CD4-positive, alpha-beta T cell (primary cell): Measurements from ENCODE around the gene TMEM219. TPM values are rescaled to one million over a fixed set of nuclear protein-coding genes. Genes with fewer than 3 reads are reported as not detected.

Source experiments
- ATAC-seq: fragments of 200-7000 bp; cut with Tn5 transposase; one replicate; pipeline ENCODE4 v1.10.0; 2022; ENCODE audit warnings: mild to moderate bottlenecking; ENCODE audit not compliant: poor library complexity
- CTCF ChIA-PET: fragments of 350-600 bp; sonication (Branson Sonifier 250); formaldehyde crosslinking; loops from one replicate; lab custom pipeline; 2021; ENCODE audit warnings: antibody characterized with exemption, inconsistent platforms; lab: Charles Lee
- POLR2A ChIA-PET: fragments of 350-600 bp; sonication (Branson Sonifier 250); formaldehyde crosslinking; loops from one replicate; lab custom pipeline; 2021; ENCODE audit warnings: antibody characterized with exemption, inconsistent platforms; lab: Charles Lee
- DNase-seq, 14 experiments: peaks; one replicate each; pipeline ENCODE4 v3.0.0-alpha.2; 2013 to 2020; ENCODE audit warnings: mixed read lengths in 2 of 14
- H3K27ac ChIP-seq, 2 donors: one replicate each; pipeline versions ENCODE4 v1.5.1 to v1.7.0; 2013; ENCODE audit warnings: low read length in 2 of 2, low read depth in 1 of 2, mild to moderate bottlenecking in 1 of 2
- H3K27me3 ChIP-seq, 2 experiments: 1 replicate in 1 of 2; 2 replicates in 1 of 2; pipeline versions ENCODE4 v1.6.1 to v1.7.0; 2013; ENCODE audit warnings: low read length in 2 of 2, control low read depth in 1 of 2, mild to moderate bottlenecking in 1 of 2, moderate library complexity in 1 of 2; ENCODE audit not compliant: insufficient read depth in 2 of 2, control insufficient read depth in 1 of 2
- H3K36me3 ChIP-seq: one replicate; pipeline ENCODE4 v1.6.1; 2013; ENCODE audit warnings: low read length, control low read depth; ENCODE audit not compliant: insufficient read depth
- H3K4me1 ChIP-seq: one replicate; pipeline ENCODE4 v1.6.1; 2013; ENCODE audit warnings: low read length, control low read depth; ENCODE audit not compliant: insufficient read depth
- H3K4me3 ChIP-seq: one replicate; pipeline ENCODE4 v1.5.1; 2013; ENCODE audit warnings: mild to moderate bottlenecking, low read length, moderate library complexity
- H3K9me3 ChIP-seq, 2 experiments: 1 replicate in 1 of 2; 2 replicates in 1 of 2; pipeline versions ENCODE4 v1.6.1 to v1.7.0; 2013; ENCODE audit warnings: low read length in 2 of 2, mild to moderate bottlenecking in 2 of 2, control low read depth in 1 of 2, moderate library complexity in 1 of 2; ENCODE audit not compliant: control insufficient read depth in 1 of 2, insufficient read depth in 1 of 2
- H3K27ac Mint-ChIP-seq: one replicate; pipeline ENCODE4 v1.8.0; 2020; ENCODE audit warnings: mixed read lengths
- H3K27me3 Mint-ChIP-seq: one replicate; pipeline ENCODE4 v1.8.0; 2021; ENCODE audit warnings: mixed read lengths
- H3K36me3 Mint-ChIP-seq: one replicate; pipeline ENCODE4 v1.8.0; 2021; ENCODE audit warnings: low read depth, mixed read lengths
- H3K4me1 Mint-ChIP-seq: one replicate; pipeline ENCODE4 v1.8.0; 2021; ENCODE audit warnings: low read depth, mixed read lengths
- H3K4me3 Mint-ChIP-seq: one replicate; pipeline ENCODE4 v1.8.0; 2020; ENCODE audit warnings: mild to moderate bottlenecking, mixed read lengths
- H3K9me3 Mint-ChIP-seq: one replicate; pipeline ENCODE4 v1.8.0; 2020; ENCODE audit warnings: mixed read lengths
- intact Hi-C, 2 experiments: fragments of 100-400 bp; cut with DNase I in 1 of 2; cut with micrococcal nuclease in 1 of 2; formaldehyde crosslinking; loops; one replicate each; pipeline versions ENCODE4 v1.15.1 to v1.9.0; 2023 to 2025; cut with DNase I, micrococcal nuclease
- total RNA-seq, 174 experiments: library from RNA in 2 of 174; stranded (reverse) in 2 of 174; gene quantifications; one replicate each; pipeline ENCODE4 v1.2.3 and lab custom pipeline; 2021 to 2026
- TF ChIP-seq, protein P1 (sequence below): fragments of 200-600 bp; IDR thresholded peaks from one replicate; pipeline ENCODE4 v1.8.0; 2022; ENCODE audit warnings: antibody characterized with exemption, mild to moderate bottlenecking

Gene TMEM219
- total RNA-seq, 2 experiments from 2014 or later, result 56.9 to 63.3 TPM

DNA sequence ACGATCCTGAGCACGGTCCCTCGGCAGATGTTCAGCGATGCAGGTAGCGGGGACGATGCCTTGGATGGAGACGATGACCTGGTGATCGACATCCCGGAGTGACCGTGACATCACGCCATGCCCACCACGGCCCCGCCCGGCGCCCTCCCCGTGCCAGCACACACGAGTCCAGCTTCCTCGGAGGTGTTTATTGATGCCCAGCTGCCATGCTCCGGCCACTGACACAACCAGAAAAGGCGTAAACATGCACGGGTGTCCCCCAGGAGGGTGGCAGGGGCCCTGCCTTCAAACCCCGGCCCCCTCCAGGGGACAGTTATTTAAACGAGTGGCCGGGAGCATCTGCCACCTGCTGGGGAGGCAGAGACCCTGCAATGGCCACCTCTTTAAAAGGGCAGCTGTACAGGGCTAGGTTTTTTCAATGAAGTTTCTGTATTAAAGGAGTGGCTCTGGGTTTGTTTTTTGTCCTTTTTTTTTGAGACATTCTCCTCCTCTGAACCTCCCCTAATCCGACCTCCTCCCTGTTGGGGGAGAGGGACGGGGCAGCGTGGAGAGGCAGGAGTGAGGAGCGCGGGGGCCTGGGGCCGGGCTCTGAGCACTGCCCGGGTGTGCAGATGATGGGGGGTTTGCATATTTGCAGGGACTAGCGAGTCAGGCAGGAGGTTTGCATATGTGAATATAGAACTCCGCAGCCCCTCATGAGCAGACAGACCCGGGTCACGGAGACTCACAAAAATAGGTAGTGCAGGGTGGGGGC is 43.6 kb downstream of the TMEM219 start:
- CTCF ChIA-PET, result interaction anchor here (0.6 to 1.2 kb wide), 9 partner anchors 9 to 349 kb away, joined by 3 to 7 read pairs (median 3); partner anchors contain the start of genes INO80E and KIF22
- no peak overlapping the region for H3K27ac ChIP-seq
- peaks cover 0 to 9% of the 10 kb centered on the region in 2 experiments for H3K9me3 ChIP-seq
- no peak overlapping the region for H3K27ac Mint-ChIP-seq
- no peak overlapping the region for H3K4me3 ChIP-seq
- peak; percentile 89 for ATAC-seq
- peaks cover 23% of the 10 kb centered on the region for H3K36me3 Mint-ChIP-seq
- peaks cover 13% of the 10 kb centered on the region for H3K27me3 Mint-ChIP-seq
- H3K4me1 ChIP-seq, result peaks cover 18% of the 10 kb centered on the region
- H3K4me1 Mint-ChIP-seq, result peaks cover 15% of the 10 kb centered on the region
- TF ChIP-seq, protein P1, sequence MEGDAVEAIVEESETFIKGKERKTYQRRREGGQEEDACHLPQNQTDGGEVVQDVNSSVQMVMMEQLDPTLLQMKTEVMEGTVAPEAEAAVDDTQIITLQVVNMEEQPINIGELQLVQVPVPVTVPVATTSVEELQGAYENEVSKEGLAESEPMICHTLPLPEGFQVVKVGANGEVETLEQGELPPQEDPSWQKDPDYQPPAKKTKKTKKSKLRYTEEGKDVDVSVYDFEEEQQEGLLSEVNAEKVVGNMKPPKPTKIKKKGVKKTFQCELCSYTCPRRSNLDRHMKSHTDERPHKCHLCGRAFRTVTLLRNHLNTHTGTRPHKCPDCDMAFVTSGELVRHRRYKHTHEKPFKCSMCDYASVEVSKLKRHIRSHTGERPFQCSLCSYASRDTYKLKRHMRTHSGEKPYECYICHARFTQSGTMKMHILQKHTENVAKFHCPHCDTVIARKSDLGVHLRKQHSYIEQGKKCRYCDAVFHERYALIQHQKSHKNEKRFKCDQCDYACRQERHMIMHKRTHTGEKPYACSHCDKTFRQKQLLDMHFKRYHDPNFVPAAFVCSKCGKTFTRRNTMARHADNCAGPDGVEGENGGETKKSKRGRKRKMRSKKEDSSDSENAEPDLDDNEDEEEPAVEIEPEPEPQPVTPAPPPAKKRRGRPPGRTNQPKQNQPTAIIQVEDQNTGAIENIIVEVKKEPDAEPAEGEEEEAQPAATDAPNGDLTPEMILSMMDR, result peak; percentile 65
- H3K4me3 Mint-ChIP-seq, result no peak overlapping the region
- peaks cover 26% of the 10 kb centered on the region for H3K36me3 ChIP-seq
- H3K9me3 Mint-ChIP-seq, result no peaks in the 10 kb centered on the region
- POLR2A ChIA-PET, result interaction anchor here (0.6 to 1.6 kb wide), 4 partner anchors 32 to 306 kb away, joined by 3 to 5 read pairs (median 4); partner anchors contain the start of genes KCTD13 and TAOK2
- intact Hi-C loops, result loop anchor here in 1 of 2 experiments (5.0 kb wide), 1 partner anchor 303 kb away; no protein-coding TSS in a partner anchor
- peaks cover 8 to 10% of the 10 kb centered on the region in 2 experiments for H3K27me3 ChIP-seq
- DNase-seq, result peak in 11 of 14 experiments; percentile 27 to 71 (median 36)

GRCh38 chr16:30006095-30006473 is 44.2 kb downstream of the TMEM219 start:
- H3K9me3 Mint-ChIP-seq, result no peaks in the 10 kb centered on the region
- intact Hi-C loops, result loop anchor here in 1 of 2 experiments (5.0 kb wide), 1 partner anchor 304 kb away; no protein-coding TSS in a partner anchor
- no peak for ATAC-seq
- no peak overlapping the region for H3K27ac ChIP-seq
- no peak overlapping the region for H3K4me3 Mint-ChIP-seq
- peaks cover 20% of the 10 kb centered on the region for H3K4me1 ChIP-seq
- H3K27me3 Mint-ChIP-seq, result peaks cover 15% of the 10 kb centered on the region
- H3K4me3 ChIP-seq, result no peak overlapping the region
- ChIA-PET CTCF (interaction anchor here (0.6 to 1.2 kb wide), 9 partner anchors 9 to 349 kb away, joined by 3 to 7 read pairs (median 3); partner anchors contain the start of genes INO80E and KIF22), POLR2A (interaction anchor here (0.6 to 1.6 kb wide), 4 partner anchors 32 to 306 kb away, joined by 3 to 5 read pairs (median 4); partner anchors contain the start of genes KCTD13 and TAOK2)
- H3K27me3 ChIP-seq, result peaks cover 10% of the 10 kb centered on the region in 2 experiments
- peaks cover 0 to 9% of the 10 kb centered on the region in 2 experiments for H3K9me3 ChIP-seq
- TF ChIP-seq, protein P1, result no peak
- peaks cover 24% of the 10 kb centered on the region for H3K36me3 ChIP-seq
- peaks cover 17% of the 10 kb centered on the region for H3K4me1 Mint-ChIP-seq
- DNase-seq, result no peak
- no peak overlapping the region for H3K27ac Mint-ChIP-seq
- H3K36me3 Mint-ChIP-seq, result peaks cover 23% of the 10 kb centered on the region

DNA sequence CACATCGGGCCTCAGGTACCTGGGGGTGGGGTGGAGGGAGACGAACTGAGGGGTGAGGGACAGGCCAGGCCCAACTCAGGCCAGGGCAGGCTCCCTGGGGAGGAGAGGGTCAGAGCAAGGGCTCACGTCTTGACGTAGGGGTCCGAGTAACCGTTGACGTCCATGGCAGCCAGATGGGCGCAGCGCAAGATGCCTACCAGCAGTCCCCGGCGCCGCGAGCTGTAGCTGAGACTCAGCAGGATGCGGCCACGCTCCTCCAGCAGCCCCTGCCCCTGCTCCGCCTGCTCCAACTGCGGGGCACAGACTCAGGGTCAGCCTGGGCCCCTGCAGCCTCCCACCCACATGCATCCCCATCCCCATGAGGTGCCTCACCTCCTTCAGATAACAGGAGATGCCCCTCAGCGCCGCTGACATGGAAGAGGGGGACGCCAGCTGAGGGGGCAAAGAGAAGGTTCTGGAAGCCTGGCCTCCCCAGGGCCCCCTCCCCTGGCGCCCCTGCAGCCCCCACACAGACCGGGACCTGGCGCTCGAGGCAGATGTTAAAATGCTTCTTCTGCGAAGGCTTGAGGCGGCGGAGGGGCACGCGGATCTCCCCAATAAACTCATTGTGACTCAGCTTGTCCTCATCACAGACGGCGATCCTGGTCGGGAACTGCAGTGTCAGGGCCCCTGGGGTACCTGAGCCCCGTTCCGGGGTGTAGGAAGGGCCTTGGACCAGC is 44.9 kb downstream of the TMEM219 start:
- TF ChIP-seq, protein P1, result no peak
- Mint-ChIP-seq H3K27me3 (peaks cover 17% of the 10 kb centered on the region), H3K4me3 (no peak overlapping the region), H3K27ac (no peak overlapping the region), H3K36me3 (peaks cover 17% of the 10 kb centered on the region), H3K9me3 (no peaks in the 10 kb centered on the region), H3K4me1 (peaks cover 18% of the 10 kb centered on the region)
- ChIA-PET CTCF (no interaction called here), POLR2A (interaction anchor here (1.4 kb wide), 1 partner anchor 33 kb away, joined by 5 read pairs; the partner anchor contains the start of gene TAOK2)
- Histone ChIP-seq H3K4me3 (no peak overlapping the region), H3K9me3 (peaks cover 0 to 12% of the 10 kb centered on the region in 2 experiments), H3K36me3 (peaks cover 16% of the 10 kb centered on the region), H3K27ac (no peak overlapping the region), H3K27me3 (peaks cover 15% of the 10 kb centered on the region in 2 experiments), H3K4me1 (peaks cover 24% of the 10 kb centered on the region)
- intact Hi-C loops, result loop anchor here in 1 of 2 experiments (5.0 kb wide), 1 partner anchor 305 kb away; no protein-coding TSS in a partner anchor
- no peak for ATAC-seq
- DNase-seq, result no peak
